ENCODE measurements around the gene CNOT4.

The CNOT4 gene

GRCh38 chr7:135493362-135493761 lies 16.5 kb downstream of the CNOT4 start:
- CTCF ChIA-PET, result no interaction called here
- POLR2A ChIA-PET, result interaction anchor here (1.0 kb wide), 1 partner anchor 16 kb away, joined by 3 read pairs; the partner anchor contains the start of gene CNOT4
- DNase-seq (ENCODE audit: extremely low spot score), result no peak
- TF ChIP-seq FOXK2 (IDR thresholded peaks at IDR 0.05) (no peak), L3MBTL2 (conservative IDR thresholded peaks at IDR 0.05) (no peak), FOXA1 (IDR thresholded peaks at IDR 0.05) (no peak), LEF1 (IDR thresholded peaks at IDR 0.05; ENCODE audit: borderline replicate concordance) (no peak), NFRKB (IDR thresholded peaks at IDR 0.05) (no peak), PKNOX1 (IDR thresholded peaks at IDR 0.05) (no peak), HDGF (IDR thresholded peaks at IDR 0.05; ENCODE audit: borderline replicate concordance) (no peak), CTBP1 (IDR thresholded peaks at IDR 0.05; ENCODE audit: borderline replicate concordance) (no peak), SP1 (IDR thresholded peaks at IDR 0.05) (no peak), ARNT (IDR thresholded peaks at IDR 0.05) (no peak), SUZ12 (IDR thresholded peaks at IDR 0.05) (no peak), ZNF384 (IDR thresholded peaks at IDR 0.05) (no peak), FOXM1 (IDR thresholded peaks at IDR 0.05; ENCODE audit: borderline replicate concordance) (no peak), ELF4 (IDR thresholded peaks at IDR 0.05) (no peak)

DNA sequence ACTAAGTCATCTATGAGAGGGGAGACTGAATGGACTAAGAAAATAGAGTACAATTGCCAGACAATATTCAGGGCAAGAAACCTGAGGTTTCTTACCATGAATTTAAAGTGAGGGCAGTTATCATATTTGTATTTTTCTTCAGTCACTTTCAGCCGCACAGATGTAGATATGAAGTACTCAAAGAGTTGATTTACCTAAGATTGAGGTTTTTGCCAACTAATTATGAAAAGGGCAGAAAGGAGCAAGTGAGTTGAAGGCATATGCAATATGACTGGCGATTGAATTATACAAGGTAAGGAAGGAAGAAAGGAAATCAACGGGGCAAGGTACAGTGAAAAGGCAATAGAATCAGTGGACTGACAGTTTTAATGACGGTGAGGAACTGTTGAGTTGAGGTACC lies 17.8 kb downstream of the CNOT4 start:
- ChIA-PET CTCF (no interaction called here), POLR2A (interaction anchor here (1.2 kb wide), 1 partner anchor 9 kb away, joined by 3 read pairs; no protein-coding TSS in a partner anchor)
- no peak for DNase-seq (ENCODE audit: extremely low spot score)
- TF ChIP-seq TARDBP (IDR thresholded peaks at IDR 0.05), result no peak
- TF ChIP-seq ELF4 (IDR thresholded peaks at IDR 0.05), result no peak
- TF ChIP-seq ZNF384 (IDR thresholded peaks at IDR 0.05), result no peak
- TF ChIP-seq L3MBTL2 (conservative IDR thresholded peaks at IDR 0.05), result no peak
- TF ChIP-seq LEF1 (IDR thresholded peaks at IDR 0.05; ENCODE audit: borderline replicate concordance), result no peak
- TF ChIP-seq SUZ12 (IDR thresholded peaks at IDR 0.05), result no peak
- no peak for TF ChIP-seq FOXK2 (IDR thresholded peaks at IDR 0.05)
- TF ChIP-seq FOXM1 (IDR thresholded peaks at IDR 0.05; ENCODE audit: borderline replicate concordance), result no peak
- no peak for TF ChIP-seq CTBP1 (IDR thresholded peaks at IDR 0.05; ENCODE audit: borderline replicate concordance)
- no peak for TF ChIP-seq BHLHE40 (IDR thresholded peaks at IDR 0.05; ENCODE audit: borderline replicate concordance)
- TF ChIP-seq NFRKB (IDR thresholded peaks at IDR 0.05), result no peak
- TF ChIP-seq PKNOX1 (IDR thresholded peaks at IDR 0.05), result no peak
- TF ChIP-seq ARNT (IDR thresholded peaks at IDR 0.05), result no peak

GRCh38 chr7:135490783-135491182 lies 19.1 kb downstream of the CNOT4 start:
- ChIA-PET CTCF (no interaction called here), POLR2A (no interaction called here)
- DNase-seq (ENCODE audit: extremely low spot score), result no peak
- TF ChIP-seq BHLHE40 (IDR thresholded peaks at IDR 0.05; ENCODE audit: borderline replicate concordance) (no peak), CTBP1 (IDR thresholded peaks at IDR 0.05; ENCODE audit: borderline replicate concordance) (no peak), ARNT (IDR thresholded peaks at IDR 0.05) (no peak), SP1 (IDR thresholded peaks at IDR 0.05) (no peak), ZNF384 (IDR thresholded peaks at IDR 0.05) (no peak), HDGF (IDR thresholded peaks at IDR 0.05; ENCODE audit: borderline replicate concordance) (no peak), SUZ12 (IDR thresholded peaks at IDR 0.05) (no peak)

GRCh38 chr7:135489791-135490190 lies 20.1 kb downstream of the CNOT4 start:
- CTCF ChIA-PET, result interaction anchor here (1.3 kb wide), 1 partner anchor 13 kb away, joined by 3 read pairs; no protein-coding TSS in a partner anchor
- TF ChIP-seq NFRKB (IDR thresholded peaks at IDR 0.05) (no peak), ARNT (IDR thresholded peaks at IDR 0.05) (no peak), SP1 (IDR thresholded peaks at IDR 0.05) (no peak), PKNOX1 (IDR thresholded peaks at IDR 0.05) (no peak), CTBP1 (IDR thresholded peaks at IDR 0.05; ENCODE audit: borderline replicate concordance) (no peak)
- POLR2A ChIA-PET, result no interaction called here
- no peak for DNase-seq (ENCODE audit: extremely low spot score)

GRCh38 chr7:135486261-135486920 lies 23.5 kb downstream of the CNOT4 start:
- TF ChIP-seq LEF1 (IDR thresholded peaks at IDR 0.05; ENCODE audit: borderline replicate concordance), result no peak
- TF ChIP-seq ELF4 (IDR thresholded peaks at IDR 0.05), result no peak
- TF ChIP-seq ZNF384 (IDR thresholded peaks at IDR 0.05), result no peak
- TF ChIP-seq ARNT (IDR thresholded peaks at IDR 0.05), result no peak
- TF ChIP-seq HDGF (IDR thresholded peaks at IDR 0.05; ENCODE audit: borderline replicate concordance), result no peak
- TF ChIP-seq L3MBTL2 (conservative IDR thresholded peaks at IDR 0.05), result no peak
- no peak for TF ChIP-seq SP1 (IDR thresholded peaks at IDR 0.05)
- TF ChIP-seq CTBP1 (IDR thresholded peaks at IDR 0.05; ENCODE audit: borderline replicate concordance), result no peak
- TF ChIP-seq NFRKB (IDR thresholded peaks at IDR 0.05), result no peak
- POLR2A ChIA-PET, result no interaction called here
- no peak for DNase-seq (ENCODE audit: extremely low spot score)
- CTCF ChIA-PET, result no interaction called here

- ChIA-PET POLR2A (no interaction called here), CTCF (interaction anchor here (0.5 to 1.0 kb wide), 2 partner anchors 9 to 62 kb away, joined by 3 to 7 read pairs; no protein-coding TSS in a partner anchor)
- TF ChIP-seq BHLHE40 (IDR thresholded peaks at IDR 0.05; ENCODE audit: borderline replicate concordance), result no peak
- TF ChIP-seq LEF1 (IDR thresholded peaks at IDR 0.05; ENCODE audit: borderline replicate concordance), result no peak
- TF ChIP-seq ELF4 (IDR thresholded peaks at IDR 0.05), result no peak
- DNase-seq (ENCODE audit: extremely low spot score), result no peak
These were observed 28.3 kb downstream of the CNOT4 start for GRCh38 chr7:135481598-135481979.
